Subcutaneous adipose tissue (tissue), 4 donors: Measurements from ENCODE around the gene MCL1. TPM values are rescaled to one million over a fixed set of nuclear protein-coding genes. Genes with fewer than 3 reads are reported as not detected.

Source experiments
- small RNA-seq: library from RNA; depleted of rRNA; stranded (forward); fragments of <200 nt; gene quantifications from one replicate; pipeline ENCODE3, GENCODE V24; 2016
- total RNA-seq, 4 donors: library from RNA; depleted of rRNA; stranded (reverse); fragments of >200 nt; gene quantifications; one replicate each; pipeline ENCODE4 v1.1.0, GENCODE V29; 2016

MCL1 gene
- total RNA-seq, 4 donors from 2014 or later: 180 to 328 (median 225) TPM

Small RNA genes within 50 kb of the gene (small RNA-seq; reads per million reads assigned to genes)
- gene MIR4257: not detected
- gene RF00015: not detected
- not detected for gene RF00561
- gene RN7SL473P: not detected
- gene RN7SL600P: not detected

Other genes with a start within 250 kb of the MCL1 start
- 10 to 100 TPM; 17.2 to 24.9 (median 19.5) TPM for gene RPRD2, start 215.5 kb downstream of the MCL1 start, total RNA-seq
- gene TARS2, start 92.2 kb downstream of the MCL1 start, total RNA-seq: 10 to 100 TPM in 3 of 4 donors, 1 to 10 TPM in 1; 8.2 to 16.7 (median 15.9) TPM
- 10 to 100 TPM; 12.1 to 53.2 (median 29.5) TPM for gene ECM1, start 71.5 kb downstream of the MCL1 start, total RNA-seq
- gene FALEC, start 63.9 kb downstream of the MCL1 start, total RNA-seq: not detected
- 10 to 100 TPM; 36.3 to 53.9 (median 49.1) TPM for gene ADAMTSL4, start 30.2 kb downstream of the MCL1 start, total RNA-seq
- gene ENSA, start 50.0 kb upstream of the MCL1 start, total RNA-seq: 100 to 1,000 TPM; 109 to 165 (median 114) TPM
- gene GOLPH3L, start 117.5 kb upstream of the MCL1 start, total RNA-seq: 10 to 100 TPM; 16.8 to 29.2 (median 19.1) TPM
- 1 to 10 TPM in 2 of 4 donors, not detected in 2; 2.4 to 4.4 TPM for gene HORMAD1, start 141.3 kb upstream of the MCL1 start, total RNA-seq
- gene CTSS, start 186.2 kb upstream of the MCL1 start, total RNA-seq: 100 to 1,000 TPM in 3 of 4 donors, 10 to 100 TPM in 1; 72.2 to 903 (median 174) TPM
- 100 to 1,000 TPM in 3 of 4 donors, 10 to 100 TPM in 1; 77.2 to 290 (median 235) TPM for gene CTSK, start 228.7 kb upstream of the MCL1 start, total RNA-seq